PC-3 (cell line): ENCODE data around the gene OR2AT4.

Experiments
- EZH2 ChIP-seq: fragments of 300-600 bp; sonication (generic); IDR thresholded peaks from one replicate; pipeline ENCODE4 v1.6.1; 2017; ENCODE audit warnings: antibody characterized with exemption, mild to moderate bottlenecking, low read length; ENCODE audit not compliant: unreplicated experiment
- EZH2phosphoT487 ChIP-seq: fragments of 300-600 bp; sonication (generic); IDR thresholded peaks from 2 replicates; pipeline ENCODE4 v1.6.1; 2018; ENCODE audit warnings: mild to moderate bottlenecking, antibody characterized with exemption, low read length, borderline replicate concordance
- TF ChIP-seq, protein P1 (sequence below): fragments of 300-600 bp; sonication (generic); conservative IDR thresholded peaks from 2 replicates; pipeline ENCODE4 v1.5.1; 2017; ENCODE audit warnings: antibody characterized with exemption, low read depth, mild to moderate bottlenecking, low read length

DNA sequence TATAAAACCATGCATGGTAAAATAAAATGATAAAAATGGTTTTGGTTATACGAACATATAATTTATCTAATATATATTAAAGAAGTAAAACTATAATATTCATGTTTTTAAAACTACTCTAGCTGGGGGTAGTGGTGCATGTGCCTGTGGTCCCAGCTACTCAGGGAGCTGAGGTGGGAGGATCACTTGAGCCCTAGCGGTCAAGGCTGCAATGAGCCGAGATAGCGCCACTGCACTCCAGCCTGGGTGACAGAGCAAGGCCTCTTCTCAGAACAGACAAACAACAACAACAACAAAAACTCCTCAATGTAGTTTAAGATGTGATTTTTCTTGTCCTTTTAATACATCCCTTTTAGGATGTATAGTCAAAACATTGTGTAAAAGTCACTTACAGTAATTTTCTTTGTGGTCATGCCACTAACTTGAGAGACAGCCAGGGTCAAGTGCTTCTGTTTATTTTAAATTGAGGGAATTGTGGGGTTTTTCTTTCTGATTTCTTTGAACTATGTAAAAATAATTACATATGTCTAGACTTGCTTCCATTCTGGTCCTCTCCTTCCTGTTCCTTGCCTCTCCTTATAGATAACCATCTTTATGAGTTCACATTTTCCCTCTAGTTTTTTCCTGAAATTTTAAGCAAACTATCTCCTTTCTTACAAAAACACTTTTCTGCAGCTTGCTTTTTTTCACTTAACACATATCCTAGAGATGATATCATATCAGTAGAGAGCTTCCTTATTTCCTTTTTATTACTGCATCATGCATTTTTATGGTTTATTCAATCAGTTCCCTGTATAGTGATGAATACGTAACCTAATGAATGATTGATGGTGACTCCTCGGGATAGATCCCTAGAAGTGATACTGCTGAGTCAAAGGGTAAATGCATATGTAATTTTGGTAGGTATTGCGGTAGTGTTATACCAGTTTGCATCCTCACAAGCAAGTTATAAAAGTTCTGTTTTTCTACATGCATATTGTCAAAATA is 9.1 kb downstream of the OR2AT4 start:
- TF ChIP-seq, protein P1, sequence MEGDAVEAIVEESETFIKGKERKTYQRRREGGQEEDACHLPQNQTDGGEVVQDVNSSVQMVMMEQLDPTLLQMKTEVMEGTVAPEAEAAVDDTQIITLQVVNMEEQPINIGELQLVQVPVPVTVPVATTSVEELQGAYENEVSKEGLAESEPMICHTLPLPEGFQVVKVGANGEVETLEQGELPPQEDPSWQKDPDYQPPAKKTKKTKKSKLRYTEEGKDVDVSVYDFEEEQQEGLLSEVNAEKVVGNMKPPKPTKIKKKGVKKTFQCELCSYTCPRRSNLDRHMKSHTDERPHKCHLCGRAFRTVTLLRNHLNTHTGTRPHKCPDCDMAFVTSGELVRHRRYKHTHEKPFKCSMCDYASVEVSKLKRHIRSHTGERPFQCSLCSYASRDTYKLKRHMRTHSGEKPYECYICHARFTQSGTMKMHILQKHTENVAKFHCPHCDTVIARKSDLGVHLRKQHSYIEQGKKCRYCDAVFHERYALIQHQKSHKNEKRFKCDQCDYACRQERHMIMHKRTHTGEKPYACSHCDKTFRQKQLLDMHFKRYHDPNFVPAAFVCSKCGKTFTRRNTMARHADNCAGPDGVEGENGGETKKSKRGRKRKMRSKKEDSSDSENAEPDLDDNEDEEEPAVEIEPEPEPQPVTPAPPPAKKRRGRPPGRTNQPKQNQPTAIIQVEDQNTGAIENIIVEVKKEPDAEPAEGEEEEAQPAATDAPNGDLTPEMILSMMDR, result no peak
- no peak for TF ChIP-seq EZH2
- no peak for TF ChIP-seq EZH2phosphoT487
